ENCODE results near the gene GOLT1A.

DNA sequence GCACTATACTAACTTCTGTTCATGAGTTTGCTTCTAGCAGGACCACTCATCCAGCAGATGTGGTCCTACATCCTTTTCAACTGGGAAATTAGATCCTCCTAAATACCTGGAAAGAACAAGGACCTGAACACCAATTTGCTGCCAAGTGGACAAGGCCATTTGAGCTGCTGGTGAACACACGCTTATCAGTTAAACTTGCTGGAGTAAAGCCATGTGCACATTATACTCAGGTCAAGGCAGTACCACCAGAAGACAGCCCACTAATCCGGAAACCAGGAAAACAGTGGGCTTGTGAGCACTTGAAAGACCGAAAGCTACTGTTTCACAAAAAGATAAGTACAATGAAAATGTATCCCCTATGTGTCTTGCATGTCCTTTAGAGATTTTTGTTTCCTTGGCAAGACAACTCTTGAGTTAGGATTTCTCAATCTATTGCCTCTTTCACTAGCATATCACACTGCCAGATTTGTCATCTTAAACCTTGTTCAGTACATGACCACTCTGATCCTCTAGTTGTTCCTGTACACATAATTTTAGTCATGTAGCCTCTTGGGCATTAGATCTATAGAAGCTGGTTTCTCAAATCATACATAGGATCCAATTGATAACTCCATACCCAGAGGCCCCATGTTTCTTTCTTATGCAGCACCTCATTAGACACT is 43.2 kb downstream of the GOLT1A start:
- TF ChIP-seq POLR2A (IDR thresholded peaks at IDR 0.05; ENCODE audit: low read length), result no peak
- TF ChIP-seq GATA1 (IDR thresholded peaks at IDR 0.05; ENCODE audit: low read depth, low read length), result no peak
